Stomach (tissue), 9 donors: ENCODE data around the gene C1orf87. TPM values are rescaled to one million over a fixed set of nuclear protein-coding genes. Genes with fewer than 3 reads are reported as not detected.

Experiments
- DNase-seq, 2 donors: peaks; one replicate each; pipeline versions ENCODE4 v3.0.0 to v3.0.0-alpha.2; 2013 to 2019
- H3K27ac ChIP-seq, 5 donors: fragments of 200-600 bp in 4 of 5; sonication (generic) in 4 of 5; one replicate each; pipeline ENCODE4 v1.5.1; 2013 to 2019; ENCODE audit warnings: mild to moderate bottlenecking in 1 of 5, moderate library complexity in 1 of 5
- H3K27me3 ChIP-seq, 3 donors: fragments of 200-600 bp; sonication (generic); one replicate each; pipeline ENCODE4 v1.5.1; 2017 to 2019; ENCODE audit warnings: mixed run types in 1 of 3
- H3K36me3 ChIP-seq, 4 donors: fragments of 200-600 bp; sonication (generic); 1 replicate in 3 of 4; 2 replicates in 1 of 4; pipeline ENCODE4 v1.5.1; 2016 to 2019
- H3K4me1 ChIP-seq, 4 donors: fragments of 200-600 bp; sonication (generic); one replicate each; pipeline ENCODE4 v1.5.1; 2016 to 2019
- H3K4me3 ChIP-seq, 4 donors: fragments of 200-600 bp; sonication (generic) in 3 of 4; one replicate each; pipeline ENCODE4 v1.5.1; 2016 to 2019; ENCODE audit warnings: mild to moderate bottlenecking in 1 of 4
- H3K9me3 ChIP-seq, 4 donors: fragments of 200-600 bp; sonication (generic); one replicate each; pipeline ENCODE4 v1.5.1; 2016 to 2019
- CTCF ChIP-seq, 7 experiments: fragments of 450-650 bp in 4 of 7; fragments of 200-600 bp in 3 of 7; sonication (generic) in 3 of 7; IDR thresholded peaks; one replicate each; pipeline ENCODE4 v1.5.1; 2016 to 2019; ENCODE audit warnings: antibody characterized with exemption in 7 of 7, control low read depth in 2 of 7, mild to moderate bottlenecking in 1 of 7
- EP300 ChIP-seq: sonication (generic); formaldehyde crosslinking; IDR thresholded peaks from one replicate; pipeline ENCODE4 v1.6.1; 2017; ENCODE audit warnings: antibody characterized with exemption
- POLR2A ChIP-seq, 4 donors: fragments of 450-650 bp; IDR thresholded peaks; one replicate each; pipeline ENCODE4 v1.6.1; 2016; ENCODE audit warnings: antibody characterized with exemption in 4 of 4, control low read depth in 2 of 4, mild to moderate bottlenecking in 1 of 4, moderate library complexity in 1 of 4
- POLR2AphosphoS5 ChIP-seq, 3 donors: sonication (generic); formaldehyde crosslinking; IDR thresholded peaks; one replicate each; pipeline ENCODE4 v1.6.1; 2016; ENCODE audit warnings: antibody characterized with exemption in 3 of 3
- WGBS, 5 donors: extraction: QIAGEN DNeasy Blood & Tissue Kit in 3 of 5; methylation state at CpG; one replicate each; pipeline versions ENCODE4 v1.1.5 to v1.1.7; 2013 to 2018; 5-methylcytosine and 5-hydroxymethylcytosine counted together
- intact Hi-C: fragments of 100-400 bp; cut with DNase I; formaldehyde crosslinking; loops from one replicate; pipeline ENCODE4 v1.15.1; 2023; ENCODE audit warnings: low total_unique reads
- polyA plus RNA-seq, 3 donors: library from polyadenylated mRNA; stranded (reverse); fragments of 200-250 nt; gene quantifications; one replicate each; pipeline ENCODE4 v1.2.3, GENCODE V29; 2013
- total RNA-seq, 5 donors: library from RNA; depleted of rRNA; stranded (reverse); fragments of >200 nt; gene quantifications; one replicate each; pipeline versions ENCODE4 v1.1.0 to v1.2.3, GENCODE V29; 2014 to 2016
- donor health status: healthy with polysubstance abuse.
- donor health status: Bipolar disorder and iron deficiency.
- donor health status: healthy.

C1orf87 gene
- total and polyA plus RNA-seq, 8 donors: not detected

- H3K4me3 ChIP-seq: no peak overlapping the region
- peaks cover 11 to 24% (median 18%) of the 10 kb centered on the region in 4 donors for H3K4me1 ChIP-seq
- H3K27me3 ChIP-seq: no peaks in the 10 kb centered on the region
- no peak overlapping the region for H3K27ac ChIP-seq
- no peaks in the 10 kb centered on the region for H3K9me3 ChIP-seq
- TF ChIP-seq POLR2AphosphoS5 (IDR thresholded peaks at IDR 0.05) (no peak), CTCF (IDR thresholded peaks at IDR 0.05) (no peak), POLR2A (IDR thresholded peaks at IDR 0.05) (no peak), EP300 (no peak)
- DNase-seq: no peak
- no peaks in the 10 kb centered on the region for H3K36me3 ChIP-seq
- intact Hi-C loops: no loop called here
- 69 to 84% (median 74%) methylated on average over 3 of the region's 3 CpGs for WGBS, 5 donors
Measured at GRCh38 chr1:59967780-59968179, 105.8 kb downstream of the C1orf87 start.

- no peak for TF ChIP-seq POLR2A (IDR thresholded peaks at IDR 0.05)
- TF ChIP-seq POLR2AphosphoS5 (IDR thresholded peaks at IDR 0.05): no peak
- no peak for TF ChIP-seq CTCF (IDR thresholded peaks at IDR 0.05)
- TF ChIP-seq EP300: no peak
- Histone ChIP-seq H3K4me3 (no peak overlapping the region), H3K9me3 (no peaks in the 10 kb centered on the region), H3K27ac (peak overlapping the region in 2 of 5 donors; percentile 42 to 53), H3K27me3 (no peaks in the 10 kb centered on the region), H3K36me3 (no peaks in the 10 kb centered on the region), H3K4me1 (peaks cover 11 to 24% (median 16%) of the 10 kb centered on the region in 4 donors)
- DNase-seq: peak in 1 of 2 donors; percentile 46
- WGBS, 5 donors: 10 to 21% (median 15%) methylated on average over 6 of the region's 6 CpGs
- intact Hi-C loops: no loop called here
Measured at GRCh38 chr1:59967141-59967697, 106.4 kb downstream of the C1orf87 start.

GRCh38 chr1:59952065-59952464 is 121.5 kb downstream of the C1orf87 start:
- TF ChIP-seq CTCF (IDR thresholded peaks at IDR 0.05) (no peak), EP300 (no peak), POLR2AphosphoS5 (IDR thresholded peaks at IDR 0.05) (no peak), POLR2A (IDR thresholded peaks at IDR 0.05) (no peak)
- intact Hi-C loops: loop anchor here (5.0 kb wide), 1 partner anchor 75 kb away; no protein-coding TSS in a partner anchor
- H3K36me3 ChIP-seq: no peaks in the 10 kb centered on the region
- no peak overlapping the region for H3K4me3 ChIP-seq
- no peaks in the 10 kb centered on the region for H3K9me3 ChIP-seq
- no peaks in the 10 kb centered on the region for H3K27me3 ChIP-seq
- WGBS, 5 donors: 71 to 89% (median 77%) methylated on average over 2 of the region's 2 CpGs
- H3K27ac ChIP-seq: no peak overlapping the region
- peaks cover 0 to 6% (median under 1%) of the 10 kb centered on the region in 4 donors for H3K4me1 ChIP-seq
- no peak for DNase-seq

GRCh38 chr1:59949648-59950047 is 123.9 kb downstream of the C1orf87 start:
- H3K36me3 ChIP-seq: no peaks in the 10 kb centered on the region
- no peak for DNase-seq
- intact Hi-C loops: loop anchor here (5.0 kb wide), 1 partner anchor 72 kb away; no protein-coding TSS in a partner anchor
- no peak overlapping the region for H3K27ac ChIP-seq
- no peaks in the 10 kb centered on the region for H3K9me3 ChIP-seq
- no peak overlapping the region for H3K4me3 ChIP-seq
- H3K27me3 ChIP-seq: no peaks in the 10 kb centered on the region
- H3K4me1 ChIP-seq: peaks cover 0 to 8% (median 2%) of the 10 kb centered on the region in 4 donors
- no peak for TF ChIP-seq CTCF (IDR thresholded peaks at IDR 0.05)
- no peak for TF ChIP-seq EP300
- no peak for TF ChIP-seq POLR2AphosphoS5 (IDR thresholded peaks at IDR 0.05)
- TF ChIP-seq POLR2A (IDR thresholded peaks at IDR 0.05): no peak
